ENCODE results near the gene CDH4. TPM values are rescaled to one million over a fixed set of nuclear protein-coding genes. Genes with fewer than 3 reads are reported as not detected.

The CDH4 gene
- total and polyA plus RNA-seq, 2 donors = 0.04 to 0.42 TPM

DNA sequence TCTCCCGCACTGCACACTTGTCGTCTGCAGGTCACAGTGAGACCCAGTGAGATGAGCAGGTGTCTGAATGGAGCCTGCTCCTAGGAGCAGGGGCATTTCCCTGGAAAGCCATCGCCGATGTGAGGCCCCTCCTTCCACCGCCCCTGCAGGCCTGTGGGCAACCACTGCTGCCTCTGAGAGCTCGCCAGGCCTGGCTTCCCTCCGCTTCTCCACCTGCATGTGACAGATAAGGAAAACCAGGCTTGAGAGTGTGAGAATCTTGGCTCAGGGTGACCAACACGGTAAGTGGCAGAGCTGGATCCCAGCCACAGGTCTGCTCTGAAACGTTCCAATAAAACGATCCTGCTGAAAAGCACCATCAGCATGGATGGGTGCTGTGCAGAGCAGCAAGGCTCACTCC lies 332.8 kb downstream of the CDH4 start:
- H3K4me3 ChIP-seq (ENCODE audit: low read depth, low read length) = no peak overlapping the region
- WGBS = 25% methylated on average over 10 of the region's 10 CpGs
- no peak for DNase-seq (ENCODE audit: extremely low spot score)
- H3K4me1 ChIP-seq (ENCODE audit: insufficient read depth) = no peaks in the 10 kb centered on the region
- no peaks in the 10 kb centered on the region for H3K36me3 ChIP-seq (ENCODE audit: insufficient read depth)
- H3K27ac ChIP-seq (ENCODE audit: low read depth) = no peak overlapping the region

DNA sequence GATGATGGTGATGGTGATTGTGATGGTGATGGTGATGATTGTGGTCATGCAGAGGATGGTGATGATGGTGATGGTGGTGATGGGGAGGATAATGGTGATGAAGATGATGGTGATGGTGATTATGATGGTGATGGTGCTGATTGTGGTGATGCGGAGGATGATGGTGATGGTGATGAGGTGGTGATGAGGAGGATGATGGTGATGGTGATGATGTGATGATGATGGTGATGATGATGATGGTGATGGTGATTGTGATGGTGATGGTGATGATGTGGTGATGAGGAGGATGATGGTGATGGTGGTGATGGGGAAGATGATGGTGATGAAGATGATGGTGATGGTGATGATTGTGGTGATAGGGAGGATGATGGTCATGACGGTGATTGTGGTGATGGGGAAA lies 333.7 kb downstream of the CDH4 start:
- no peak overlapping the region for H3K27ac ChIP-seq (ENCODE audit: low read depth)
- H3K4me3 ChIP-seq (ENCODE audit: low read depth, low read length) = no peak overlapping the region
- WGBS = 97% methylated on average over 2 of the region's 2 CpGs
- DNase-seq (ENCODE audit: extremely low spot score) = no peak
- no peaks in the 10 kb centered on the region for H3K36me3 ChIP-seq (ENCODE audit: insufficient read depth)
- H3K4me1 ChIP-seq (ENCODE audit: insufficient read depth) = no peaks in the 10 kb centered on the region

DNA sequence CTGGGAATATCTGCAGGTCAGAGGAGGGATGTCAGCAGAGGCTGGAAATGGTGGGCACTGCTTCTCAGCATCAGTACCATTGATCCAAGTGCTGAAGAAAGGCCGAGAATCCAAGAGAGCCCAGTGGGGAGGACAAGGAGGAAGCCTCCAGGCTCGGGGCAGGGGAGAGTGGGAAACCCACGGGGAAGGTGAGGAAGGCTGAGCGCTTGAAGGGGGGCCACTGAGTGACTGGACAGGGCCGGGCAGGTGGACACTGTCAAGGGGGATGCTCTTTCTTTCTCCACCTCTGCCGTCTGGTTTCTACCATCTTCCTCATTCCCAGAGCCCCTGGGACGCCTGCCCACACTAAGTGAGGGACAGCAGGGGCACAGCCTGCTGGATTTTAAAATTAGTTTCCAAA lies 335.0 kb downstream of the CDH4 start:
- H3K27ac ChIP-seq (ENCODE audit: low read depth) = no peak overlapping the region
- 80% methylated on average over 7 of the region's 7 CpGs for WGBS
- no peak for DNase-seq (ENCODE audit: extremely low spot score)

GRCh38 chr20:61587681-61588289 lies 335.7 kb downstream of the CDH4 start:
- H3K36me3 ChIP-seq (ENCODE audit: insufficient read depth) = no peaks in the 10 kb centered on the region
- WGBS = 76% methylated on average over 16 of the region's 16 CpGs
- DNase-seq (ENCODE audit: extremely low spot score) = no peak

More for the DNA sequence above, 335.0 kb downstream of the CDH4 start:
- H3K36me3 ChIP-seq (ENCODE audit: insufficient read depth) = no peaks in the 10 kb centered on the region
- H3K4me1 ChIP-seq (ENCODE audit: insufficient read depth) = no peaks in the 10 kb centered on the region
- no peak overlapping the region for H3K4me3 ChIP-seq (ENCODE audit: low read depth, low read length)

DNA sequence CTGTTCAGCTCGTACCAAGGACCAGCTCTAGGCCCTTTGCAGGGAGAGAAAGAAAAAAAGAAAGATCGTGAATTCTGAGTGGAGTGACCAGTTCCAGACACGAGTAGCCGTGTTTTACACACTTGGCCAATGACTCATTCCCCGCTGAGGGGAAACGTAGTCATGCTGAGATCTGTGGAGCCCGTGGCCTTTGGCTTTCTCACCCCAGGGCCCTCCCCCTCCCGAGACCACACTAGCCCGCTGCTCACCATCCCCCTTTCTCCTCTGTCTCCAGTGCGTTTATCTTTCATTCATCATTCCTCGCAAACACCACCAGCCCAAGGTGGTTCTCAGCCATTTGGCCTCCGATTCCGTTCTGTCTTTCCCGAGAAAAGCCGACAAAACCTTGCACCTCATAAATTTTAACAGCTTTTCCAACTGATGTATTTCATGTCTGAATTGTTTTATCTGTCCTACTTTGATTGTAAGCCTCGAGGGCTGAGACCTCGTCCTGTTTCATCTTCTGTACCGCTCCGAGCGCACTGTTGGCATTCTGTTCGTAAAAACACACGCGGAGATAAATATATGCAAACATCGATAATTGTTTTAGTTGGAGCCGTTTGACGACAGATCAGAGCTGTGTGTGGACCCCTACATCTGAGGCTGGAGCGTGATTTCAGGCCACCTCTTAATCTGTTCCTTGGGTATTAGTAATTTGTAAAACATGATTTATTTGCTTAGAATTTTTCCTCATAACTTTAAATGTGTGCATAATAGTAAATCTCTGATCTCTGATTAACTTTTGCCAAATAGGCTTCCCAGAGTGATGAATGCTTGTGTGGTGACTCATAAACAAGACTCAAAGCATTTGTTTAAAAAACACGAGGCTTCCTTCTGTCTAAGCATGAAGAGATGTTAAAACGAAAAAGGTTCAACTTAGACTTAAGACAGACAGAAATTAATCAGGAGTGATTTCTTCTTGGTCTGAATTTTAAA lies 336.6 kb downstream of the CDH4 start:
- Histone ChIP-seq H3K27ac (ENCODE audit: low read depth) (no peak overlapping the region), H3K36me3 (ENCODE audit: insufficient read depth) (no peaks in the 10 kb centered on the region), H3K4me3 (ENCODE audit: low read depth, low read length) (no peak overlapping the region), H3K4me1 (ENCODE audit: insufficient read depth) (no peaks in the 10 kb centered on the region)
- 9% methylated on average over 29 of the region's 29 CpGs for WGBS
- peak; percentile 2 for DNase-seq (ENCODE audit: extremely low spot score)

More at GRCh38 chr20:61587681-61588289, 335.7 kb downstream of the CDH4 start:
- no peak overlapping the region for H3K27ac ChIP-seq (ENCODE audit: low read depth)
- H3K4me3 ChIP-seq (ENCODE audit: low read depth, low read length) = no peak overlapping the region
- no peaks in the 10 kb centered on the region for H3K4me1 ChIP-seq (ENCODE audit: insufficient read depth)

DNA sequence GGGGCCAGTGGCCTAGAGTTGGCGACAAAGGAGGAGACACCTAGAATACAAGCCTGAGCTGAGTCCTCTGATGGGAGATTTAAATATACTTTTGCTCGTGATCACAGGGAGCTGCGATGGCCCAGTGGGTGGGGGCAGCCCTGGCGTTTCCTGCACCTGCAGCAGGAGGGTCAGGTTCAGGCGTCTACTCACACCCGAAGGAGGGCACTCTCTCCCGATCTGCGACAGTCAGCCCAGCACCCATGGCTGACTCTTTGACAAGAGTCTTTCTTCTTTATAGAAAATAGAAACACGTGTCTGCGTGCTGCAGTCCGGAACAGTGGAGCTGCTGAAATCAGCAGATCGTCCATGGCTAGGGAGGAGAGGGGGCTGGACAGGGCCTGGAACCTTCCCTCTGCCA lies 338.2 kb downstream of the CDH4 start:
- Histone ChIP-seq H3K4me3 (ENCODE audit: low read depth, low read length) (no peak overlapping the region), H3K4me1 (ENCODE audit: insufficient read depth) (no peaks in the 10 kb centered on the region), H3K27ac (ENCODE audit: low read depth) (no peak overlapping the region), H3K36me3 (ENCODE audit: insufficient read depth) (no peaks in the 10 kb centered on the region)
- DNase-seq (ENCODE audit: extremely low spot score) = no peak
- WGBS = 71% methylated on average over 12 of the region's 12 CpGs

DNA sequence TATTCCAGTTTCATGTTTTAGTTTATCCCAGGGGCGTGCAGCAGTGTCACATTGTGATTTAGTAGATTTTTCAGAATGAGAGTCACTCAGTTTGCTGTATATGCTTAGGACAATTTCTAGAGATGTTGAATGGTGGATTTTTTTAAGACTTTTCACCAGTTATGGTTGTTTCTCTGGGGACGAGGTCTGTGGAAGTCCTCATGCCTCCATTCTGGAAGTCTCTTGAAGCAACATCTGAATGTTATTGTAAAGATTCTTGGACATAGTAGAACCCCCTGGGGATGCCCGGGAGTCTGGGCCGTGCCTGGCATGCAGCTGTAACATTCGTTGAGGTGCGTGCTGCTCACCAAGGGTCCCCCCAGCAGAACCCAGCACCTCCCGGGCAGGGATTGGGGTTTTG lies 341.5 kb downstream of the CDH4 start:
- DNase-seq (ENCODE audit: extremely low spot score) = no peak
- WGBS = 85% methylated on average over 7 of the region's 7 CpGs
- H3K36me3 ChIP-seq (ENCODE audit: insufficient read depth) = no peaks in the 10 kb centered on the region
- no peaks in the 10 kb centered on the region for H3K4me1 ChIP-seq (ENCODE audit: insufficient read depth)
- no peak overlapping the region for H3K27ac ChIP-seq (ENCODE audit: low read depth)
- H3K4me3 ChIP-seq (ENCODE audit: low read depth, low read length) = no peak overlapping the region

- no peak for DNase-seq (ENCODE audit: extremely low spot score)
- Histone ChIP-seq H3K4me1 (ENCODE audit: insufficient read depth) (no peaks in the 10 kb centered on the region), H3K36me3 (ENCODE audit: insufficient read depth) (no peaks in the 10 kb centered on the region), H3K4me3 (ENCODE audit: low read depth, low read length) (no peak overlapping the region), H3K27ac (ENCODE audit: low read depth) (no peak overlapping the region)
- WGBS = 79% methylated on average over 8 of the region's 8 CpGs
These were observed 342.1 kb downstream of the CDH4 start for GRCh38 chr20:61594198-61594597.

GRCh38 chr20:61595216-61595615 lies 343.2 kb downstream of the CDH4 start:
- DNase-seq (ENCODE audit: extremely low spot score) = no peak
- WGBS = 88% methylated on average over 13 of the region's 13 CpGs
- Histone ChIP-seq H3K4me1 (ENCODE audit: insufficient read depth) (no peaks in the 10 kb centered on the region), H3K36me3 (ENCODE audit: insufficient read depth) (no peaks in the 10 kb centered on the region), H3K27ac (ENCODE audit: low read depth) (no peak overlapping the region), H3K4me3 (ENCODE audit: low read depth, low read length) (no peak overlapping the region)

GRCh38 chr20:61596687-61597330 lies 344.7 kb downstream of the CDH4 start:
- H3K4me3 ChIP-seq (ENCODE audit: low read depth, low read length) = no peak overlapping the region
- no peak overlapping the region for H3K27ac ChIP-seq (ENCODE audit: low read depth)
- 60% methylated on average over 8 of the region's 8 CpGs for whole genome bisulfite sequencing
- no peaks in the 10 kb centered on the region for H3K4me1 ChIP-seq (ENCODE audit: insufficient read depth)
- DNase-seq (ENCODE audit: extremely low spot score) = no peak
- no peaks in the 10 kb centered on the region for H3K36me3 ChIP-seq (ENCODE audit: insufficient read depth)

DNA sequence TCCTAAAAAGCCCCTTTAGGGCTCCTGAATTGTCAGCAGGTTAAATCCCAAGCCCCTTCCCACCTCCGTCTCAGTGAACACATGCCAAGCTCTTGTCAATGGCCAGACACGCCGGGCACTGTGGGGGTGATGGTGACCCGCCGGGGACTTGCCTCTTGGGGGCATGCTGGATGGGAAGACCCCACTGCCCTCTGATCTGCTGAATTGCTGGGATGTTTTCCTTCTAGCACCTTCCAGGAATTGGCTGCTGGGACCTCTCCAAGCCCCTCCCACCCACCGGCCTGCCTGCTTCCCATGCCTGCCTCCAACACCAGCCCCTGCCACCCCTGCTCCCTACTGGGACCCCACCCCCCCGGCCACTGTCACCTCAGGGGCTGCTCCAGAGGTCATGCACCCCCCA lies 345.9 kb downstream of the CDH4 start:
- Histone ChIP-seq H3K27ac (ENCODE audit: low read depth) (no peak overlapping the region), H3K36me3 (ENCODE audit: insufficient read depth) (no peaks in the 10 kb centered on the region), H3K4me1 (ENCODE audit: insufficient read depth) (no peaks in the 10 kb centered on the region), H3K4me3 (ENCODE audit: low read depth, low read length) (no peak overlapping the region)
- DNase-seq (ENCODE audit: extremely low spot score) = no peak
- WGBS = 78% methylated on average over 7 of the region's 7 CpGs

GRCh38 chr20:61598586-61598985 lies 346.5 kb downstream of the CDH4 start:
- H3K36me3 ChIP-seq (ENCODE audit: insufficient read depth) = no peaks in the 10 kb centered on the region
- no peak overlapping the region for H3K4me3 ChIP-seq (ENCODE audit: low read depth, low read length)
- H3K27ac ChIP-seq (ENCODE audit: low read depth) = no peak overlapping the region
- no peak for DNase-seq (ENCODE audit: extremely low spot score)
- WGBS = 76% methylated on average over 21 of the region's 21 CpGs
- no peaks in the 10 kb centered on the region for H3K4me1 ChIP-seq (ENCODE audit: insufficient read depth)

GRCh38 chr20:61599061-61599531 lies 347.0 kb downstream of the CDH4 start:
- Histone ChIP-seq H3K4me1 (ENCODE audit: insufficient read depth) (no peaks in the 10 kb centered on the region), H3K27ac (ENCODE audit: low read depth) (no peak overlapping the region), H3K36me3 (ENCODE audit: insufficient read depth) (no peaks in the 10 kb centered on the region), H3K4me3 (ENCODE audit: low read depth, low read length) (no peak overlapping the region)
- DNase-seq (ENCODE audit: extremely low spot score) = no peak
- WGBS = 68% methylated on average over 12 of the region's 12 CpGs

Measured in urinary bladder (tissue), 4 donors.